GM12872 (cell line): ENCODE results near the gene SPTB.

Experiments
- CTCF ChIP-seq: IDR thresholded peaks from 3 replicates; pipeline ENCODE4 v1.5.1; 2011; ENCODE audit warnings: low read depth, mild to moderate bottlenecking, low read length, moderate library complexity; ENCODE audit not compliant: insufficient read depth

Gene SPTB

GRCh38 chr14:64718762-64719161 is 160.9 kb downstream of the SPTB start:
- TF ChIP-seq CTCF: no peak

- no peak for TF ChIP-seq CTCF
Observed at GRCh38 chr14:64717870-64718269, 161.8 kb downstream of the SPTB start.

- no peak for TF ChIP-seq CTCF
Observed at GRCh38 chr14:64715628-64716412, 163.9 kb downstream of the SPTB start.

- TF ChIP-seq CTCF: no peak
Observed at GRCh38 chr14:64715146-64715627, 164.5 kb downstream of the SPTB start.

GRCh38 chr14:64714432-64715025 is 165.2 kb downstream of the SPTB start:
- TF ChIP-seq CTCF: no peak

GRCh38 chr14:64713677-64714076 is 166.0 kb downstream of the SPTB start:
- no peak for TF ChIP-seq CTCF

GRCh38 chr14:64711039-64711438 is 168.7 kb downstream of the SPTB start:
- no peak for TF ChIP-seq CTCF
